GM21360 (cell line): ENCODE data around the gene SNX14.
"Not testable (repeated sequence)": the region's sequence is repeated elsewhere in the genome, so short reads cannot be mapped to it uniquely, and the experiment has no call there.

Experiments
- ATAC-seq: cut with Tn5 transposase; IDR thresholded peaks from one replicate; pipeline ENCODE4 v1.9.1; 2021; ENCODE audit warnings: mild to moderate bottlenecking, moderate library complexity; ENCODE audit not compliant: unreplicated experiment

Gene SNX14

GRCh38 chr6:85585741-85586140 is 7.9 kb downstream of the SNX14 start:
- ATAC-seq: no peak

GRCh38 chr6:85582832-85583231 is 10.8 kb downstream of the SNX14 start:
- ATAC-seq: not testable (repeated sequence)

DNA sequence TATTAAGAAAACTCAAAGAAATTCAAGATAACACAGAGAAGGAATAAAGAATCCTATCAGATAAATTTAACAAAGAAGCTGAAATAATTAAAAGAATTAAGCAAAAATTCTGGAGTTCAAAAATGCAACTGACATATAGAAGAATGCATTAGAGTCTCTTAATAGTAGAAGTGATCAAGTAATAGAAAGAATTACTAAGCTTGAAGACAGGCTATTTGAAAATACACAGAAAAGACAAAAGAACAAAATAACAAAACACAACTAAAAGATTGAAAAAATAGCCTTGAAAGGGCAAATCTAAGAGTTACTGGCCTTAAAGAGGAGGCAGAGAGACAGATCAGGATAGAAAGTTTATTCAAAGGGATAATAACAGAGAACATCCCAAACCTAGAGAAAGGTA is 12.1 kb downstream of the SNX14 start:
- ATAC-seq: no peak

DNA sequence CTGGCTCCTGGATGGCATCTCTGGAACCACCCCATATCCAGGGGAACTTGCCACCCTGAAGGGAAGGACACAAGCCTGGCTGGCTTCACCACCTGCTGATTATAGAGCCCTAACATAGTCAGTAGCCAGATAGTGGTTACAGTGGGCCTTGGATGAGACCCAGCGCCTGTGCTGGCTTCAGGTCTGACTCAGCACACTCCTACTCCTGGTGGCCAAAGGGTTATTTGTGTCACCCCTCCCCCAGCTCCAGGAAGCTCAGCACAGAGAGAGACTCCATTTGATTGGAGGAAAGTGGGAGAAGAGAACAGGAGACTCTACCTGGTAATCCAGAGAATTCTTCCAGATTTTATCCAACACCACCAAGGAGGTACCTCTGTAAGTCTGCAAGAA is 12.8 kb downstream of the SNX14 start:
- no peak for ATAC-seq

GRCh38 chr6:85580118-85580877 is 13.4 kb downstream of the SNX14 start:
- no peak for ATAC-seq

GRCh38 chr6:85579581-85579980 is 14.1 kb downstream of the SNX14 start:
- no peak for ATAC-seq

- ATAC-seq: no peak
Measured at GRCh38 chr6:85576476-85576875, 17.2 kb downstream of the SNX14 start.

- ATAC-seq: no peak
Measured at GRCh38 chr6:85574932-85575598, 18.6 kb downstream of the SNX14 start.

GRCh38 chr6:85569323-85569722 is 24.3 kb downstream of the SNX14 start:
- no peak for ATAC-seq

DNA sequence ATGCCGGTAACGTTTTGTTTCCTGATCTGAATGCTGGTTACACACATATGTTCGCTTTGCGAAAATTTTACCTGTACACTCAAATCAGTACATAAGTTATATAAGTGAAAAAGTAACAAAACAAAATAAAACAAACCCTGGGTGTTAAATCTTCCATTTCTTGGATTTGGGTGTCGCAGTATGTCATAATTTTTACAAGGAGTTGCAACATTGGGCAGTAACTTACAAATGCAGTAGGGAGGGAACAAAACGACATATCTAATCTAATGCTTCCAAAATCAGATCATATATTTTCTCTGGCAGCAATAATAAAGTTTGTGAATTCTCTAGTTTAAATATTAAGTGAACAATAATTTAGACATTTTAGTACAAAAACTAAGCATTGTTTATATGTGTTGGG is 25.2 kb downstream of the SNX14 start:
- no peak for ATAC-seq

GRCh38 chr6:85565736-85566135 is 27.9 kb downstream of the SNX14 start:
- no peak for ATAC-seq

GRCh38 chr6:85564223-85564622 is 29.4 kb downstream of the SNX14 start:
- ATAC-seq: not testable (repeated sequence)

DNA sequence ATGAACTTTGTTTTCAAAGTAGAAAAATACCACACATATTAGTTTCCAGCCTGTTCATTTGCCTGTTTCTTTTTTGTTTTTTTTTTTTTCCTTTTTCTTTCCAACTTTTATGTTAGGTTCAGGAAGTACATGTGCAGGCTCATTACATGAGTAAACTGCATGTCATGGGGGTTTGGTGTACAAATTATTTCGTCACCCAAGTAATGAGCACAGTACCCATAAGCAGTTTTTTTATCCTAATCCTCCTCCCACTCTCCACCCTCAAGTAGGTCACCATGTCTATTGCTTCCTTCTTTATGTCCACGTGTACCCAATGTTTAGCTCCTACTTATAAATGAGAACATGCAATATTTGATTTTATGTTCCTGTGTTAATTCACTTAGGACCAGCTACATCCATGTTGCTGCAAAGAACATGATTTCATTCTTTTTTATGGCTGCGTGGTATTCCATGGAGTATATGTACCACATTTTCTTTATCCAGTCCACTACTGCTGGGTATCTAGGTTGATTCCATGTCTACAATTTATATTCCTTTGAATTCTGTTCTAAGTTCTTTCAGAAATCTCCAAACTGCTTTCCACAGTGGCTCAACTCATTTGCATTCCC is 31.8 kb downstream of the SNX14 start:
- no peak for ATAC-seq

DNA sequence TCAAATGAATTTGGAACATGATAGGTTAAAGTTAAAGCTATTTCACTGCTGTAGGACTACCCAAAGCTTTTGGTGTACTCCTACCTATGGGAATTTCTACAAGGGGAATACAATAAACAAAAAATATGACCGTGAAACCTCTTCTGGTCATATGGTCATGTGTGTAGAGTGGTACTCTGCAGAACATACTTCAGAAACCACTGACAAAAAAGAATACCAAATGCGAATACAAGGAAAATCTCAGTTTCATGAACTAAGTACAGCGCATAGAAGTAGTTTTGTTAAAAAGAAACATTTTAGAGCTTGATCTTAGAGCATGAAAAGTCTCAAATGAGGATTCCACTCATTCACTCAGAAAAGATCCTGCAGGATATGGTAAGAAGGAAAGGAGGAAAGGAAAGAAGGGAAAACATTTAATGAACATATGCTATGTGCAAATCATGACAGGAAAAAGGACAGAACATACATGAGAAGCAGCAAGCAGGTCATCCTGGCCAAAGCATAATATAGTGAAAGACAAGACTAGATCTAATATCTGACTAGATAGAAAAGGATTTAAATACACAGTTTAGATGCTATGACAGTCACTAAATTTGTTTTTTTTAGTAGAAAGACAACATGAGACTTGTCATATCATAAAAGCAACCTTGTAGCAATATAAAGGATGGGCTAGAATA is 36.5 kb downstream of the SNX14 start:
- no peak for ATAC-seq

- no peak for ATAC-seq
Measured at GRCh38 chr6:85552652-85553051, 41.0 kb downstream of the SNX14 start.

- ATAC-seq: no peak
Measured at GRCh38 chr6:85551264-85551663, 42.4 kb downstream of the SNX14 start.

GRCh38 chr6:85547719-85548118 is 45.9 kb downstream of the SNX14 start:
- ATAC-seq: no peak

- ATAC-seq: no peak
Measured at GRCh38 chr6:85544776-85545175, 48.9 kb downstream of the SNX14 start.

DNA sequence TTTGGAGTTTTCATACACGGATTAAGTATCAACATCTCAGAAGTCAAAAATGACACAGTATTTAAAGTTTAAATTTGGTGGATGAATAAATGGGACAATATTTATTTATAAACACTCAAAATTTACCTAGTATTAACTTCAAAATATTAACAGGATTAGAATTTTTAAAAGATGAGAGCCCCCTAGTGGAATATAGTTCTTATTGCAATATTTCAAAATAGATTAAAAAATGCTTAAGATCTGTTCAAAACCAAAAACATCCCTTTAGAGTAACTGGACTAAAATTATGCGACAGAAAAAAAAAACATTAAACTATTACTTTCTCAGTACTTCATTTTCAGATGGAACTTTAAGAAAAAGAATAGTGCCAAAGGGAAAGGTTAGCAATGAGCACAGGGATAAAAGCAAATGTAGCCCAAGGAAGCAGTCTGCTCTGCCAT is 56.6 kb downstream of the SNX14 start:
- no peak for ATAC-seq

DNA sequence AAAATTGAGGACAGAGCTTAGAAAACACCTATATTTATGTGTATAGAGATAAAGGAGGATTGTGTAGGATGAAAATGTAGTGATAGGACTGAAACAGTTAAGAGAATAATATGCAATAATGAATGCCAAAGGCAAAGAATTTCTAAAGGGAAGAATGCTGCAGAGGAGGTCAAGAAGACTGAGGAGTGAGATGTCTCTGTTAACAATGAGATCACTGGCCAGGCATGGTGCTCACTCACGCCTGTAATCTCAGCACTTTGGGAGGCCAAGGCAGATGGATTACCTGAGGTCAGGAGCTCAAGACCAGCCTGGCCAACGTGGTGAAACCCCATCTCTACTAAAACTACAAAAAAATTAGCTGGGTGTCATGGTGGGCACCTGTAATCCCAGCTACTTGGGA is 69.4 kb downstream of the SNX14 start:
- ATAC-seq: not testable (repeated sequence)

GRCh38 chr6:85516168-85516567 is 77.5 kb downstream of the SNX14 start:
- no peak for ATAC-seq
